NCI-H1436 treated with DMSO at 0.1 percent for 48 hours (cell line): Measurements from ENCODE around the gene ATP9A.
"Not testable (repeated sequence)": the region's sequence is repeated elsewhere in the genome, so short reads cannot be mapped to it uniquely, and the experiment has no call there.

ENCODE experiments used
- DNase-seq: peaks from one replicate; lab custom pipeline; 2025; lab: John Stamatoyannopoulos, UW

The ATP9A gene

GRCh38 chr20:51653226-51653625 lies 115.0 kb downstream of the ATP9A start:
- DNase-seq, result no peak

GRCh38 chr20:51651921-51652549 lies 116.2 kb downstream of the ATP9A start:
- no peak for DNase-seq

- no peak for DNase-seq
Observed at GRCh38 chr20:51650685-51651134, 117.5 kb downstream of the ATP9A start.

GRCh38 chr20:51648571-51648947 lies 119.6 kb downstream of the ATP9A start:
- DNase-seq, result no peak

- DNase-seq, result no peak
Observed at GRCh38 chr20:51647674-51648570, 120.3 kb downstream of the ATP9A start.

GRCh38 chr20:51643810-51644209 lies 124.4 kb downstream of the ATP9A start:
- not testable (repeated sequence) for DNase-seq

GRCh38 chr20:51643390-51643789 lies 124.8 kb downstream of the ATP9A start:
- no peak for DNase-seq

- DNase-seq, result no peak
Observed at GRCh38 chr20:51641866-51642265, 126.3 kb downstream of the ATP9A start.

GRCh38 chr20:51640743-51641142 lies 127.4 kb downstream of the ATP9A start:
- DNase-seq, result no peak

- no peak for DNase-seq
Observed at GRCh38 chr20:51639206-51639832, 128.9 kb downstream of the ATP9A start.

- no peak for DNase-seq
Observed at GRCh38 chr20:51637241-51637640, 130.9 kb downstream of the ATP9A start.

- DNase-seq, result no peak
Observed at GRCh38 chr20:51636123-51636522, 132.1 kb downstream of the ATP9A start.

GRCh38 chr20:51635680-51636079 lies 132.5 kb downstream of the ATP9A start:
- no peak for DNase-seq

- DNase-seq, result no peak
Observed at GRCh38 chr20:51634877-51635276, 133.3 kb downstream of the ATP9A start.

- no peak for DNase-seq
Observed at GRCh38 chr20:51634257-51634656, 133.9 kb downstream of the ATP9A start.

GRCh38 chr20:51633430-51633829 lies 134.8 kb downstream of the ATP9A start:
- no peak for DNase-seq

GRCh38 chr20:51631953-51632352 lies 136.2 kb downstream of the ATP9A start:
- DNase-seq, result no peak

- DNase-seq, result no peak
Observed at GRCh38 chr20:51631011-51631950, 136.9 kb downstream of the ATP9A start.

- no peak for DNase-seq
Observed at GRCh38 chr20:51629399-51630058, 138.7 kb downstream of the ATP9A start.

- no peak for DNase-seq
Observed at GRCh38 chr20:51628533-51629398, 139.4 kb downstream of the ATP9A start.
